SK-N-SH (cell line): ENCODE measurements around the gene FRK. TPM values are rescaled to one million over a fixed set of nuclear protein-coding genes. Genes with fewer than 3 reads are reported as not detected.

Experiments used
- CTCF ChIA-PET: fragments of 300-600, 350-600 bp; formaldehyde crosslinking; extraction: SDS; loops from one replicate; lab custom pipeline; 2021; lab: Yijun Ruan, JAX
- POLR2A ChIA-PET: fragments of 350-600 bp; sonication (Branson Sonifier 250); formaldehyde crosslinking; extraction: SDS; loops from one replicate; lab custom pipeline; 2020; ENCODE audit warnings: antibody characterized with exemption, inconsistent platforms; lab: Yijun Ruan, JAX
- DNase-seq: peaks from one replicate; pipeline ENCODE4 v3.0.0; 2012
- H2AFZ ChIP-seq: fragments of 200-600 bp; sonication (generic); 2 replicates; pipeline ENCODE4 v1.8.1; 2016; ENCODE audit warnings: antibody characterized with exemption, mild to moderate bottlenecking, low read depth
- H3F3A ChIP-seq: fragments of 200-600 bp; sonication (generic); replicated peaks from 2 replicates; pipeline ENCODE3; 2016; ENCODE audit warnings: antibody characterized with exemption, mild to moderate bottlenecking; ENCODE audit not compliant: insufficient read depth
- H3K27ac ChIP-seq, 2 experiments: fragments of 200-500 bp in 1 of 2; fragments of 200-600 bp in 1 of 2; sonication (Bioruptor generic) in 1 of 2; sonication (generic), shearing (Covaris generic) in 1 of 2; 2 replicates each; pipeline versions ENCODE4 v1.5.1 to v1.6.1; 2014 to 2016; ENCODE audit warnings: low read depth in 2 of 2, inconsistent platforms in 1 of 2, low read length in 1 of 2, mild to moderate bottlenecking in 1 of 2, mixed read lengths in 1 of 2
- H3K27me3 ChIP-seq: fragments of 200-600 bp; sonication (generic), shearing (Covaris generic); 2 replicates; pipeline ENCODE4 v1.6.1; 2016; ENCODE audit warnings: mixed run types; ENCODE audit not compliant: insufficient read depth
- H3K36me3 ChIP-seq, 2 experiments: fragments of 200-500 bp in 1 of 2; fragments of 200-600 bp in 1 of 2; sonication (Bioruptor generic) in 1 of 2; sonication (generic) in 1 of 2; replicated peaks in 1 of 2; 2 replicates each; pipeline versions ENCODE3 to v1.5.1; 2014 to 2016; ENCODE audit warnings: low read length in 1 of 2, mild to moderate bottlenecking in 1 of 2; ENCODE audit not compliant: insufficient read depth in 2 of 2, control insufficient read depth in 1 of 2
- H3K4me1 ChIP-seq, 2 experiments: fragments of 200-500 bp in 1 of 2; fragments of 200-600 bp in 1 of 2; sonication (Bioruptor generic) in 1 of 2; sonication (generic), shearing (Covaris generic) in 1 of 2; 2 replicates each; pipeline versions ENCODE4 v1.5.1 to v1.6.1; 2014 to 2016; ENCODE audit warnings: low read depth in 1 of 2, low read length in 1 of 2, mixed run types in 1 of 2; ENCODE audit not compliant: insufficient read depth in 2 of 2, control insufficient read depth in 1 of 2
- H3K4me2 ChIP-seq: fragments of 200-600 bp; sonication (generic), shearing (Covaris generic); 2 replicates; pipeline ENCODE4 v1.6.1; 2017; ENCODE audit warnings: mixed run types
- H3K4me3 ChIP-seq, 2 experiments: fragments of 200-500 bp in 1 of 2; fragments of 200-600 bp in 1 of 2; sonication (Bioruptor generic) in 1 of 2; sonication (generic), shearing (Covaris generic) in 1 of 2; 2 replicates each; pipeline versions ENCODE4 v1.5.1 to v1.8.1; 2014 to 2016; ENCODE audit warnings: low read depth in 2 of 2, inconsistent platforms in 1 of 2, low read length in 1 of 2, mild to moderate bottlenecking in 1 of 2, mixed read lengths in 1 of 2, moderate library complexity in 1 of 2
- H3K79me2 ChIP-seq: fragments of 200-600 bp; sonication (generic); 2 replicates; pipeline ENCODE4 v1.8.1; 2017; ENCODE audit warnings: mild to moderate bottlenecking; ENCODE audit not compliant: insufficient read depth
- H3K9ac ChIP-seq: fragments of 200-600 bp; sonication (generic); 2 replicates; pipeline ENCODE4 v1.6.1; 2017; ENCODE audit warnings: mixed run types
- H3K9me2 ChIP-seq: fragments of 200-600 bp; sonication (generic); 2 replicates; pipeline ENCODE4 v1.6.1; 2017; ENCODE audit warnings: mixed run types
- H3K9me3 ChIP-seq: fragments of 200-600 bp; sonication (generic); 2 replicates; pipeline ENCODE4 v1.6.1; 2017; ENCODE audit warnings: mixed run types, mild to moderate bottlenecking, moderate library complexity
- H4K20me1 ChIP-seq: fragments of 200-600 bp; sonication (generic); 2 replicates; pipeline ENCODE4 v1.6.1; 2017; ENCODE audit warnings: mild to moderate bottlenecking, mixed run types; ENCODE audit not compliant: insufficient read depth
- CHD2 ChIP-seq: fragments of 150-350 bp; IDR thresholded peaks from 2 replicates; pipeline ENCODE4 v1.6.1; 2018; ENCODE audit warnings: low read length; ENCODE audit not compliant: partially characterized antibody
- ELF1 ChIP-seq: IDR thresholded peaks from 2 replicates; pipeline ENCODE4 v1.4.0; 2012
- FOSL2 ChIP-seq: IDR thresholded peaks from 2 replicates; pipeline ENCODE4 v1.4.0; 2012; ENCODE audit warnings: low read depth, mild to moderate bottlenecking, moderate library complexity, borderline replicate concordance
- GABPA ChIP-seq: IDR thresholded peaks from 2 replicates; pipeline ENCODE4 v1.4.0; 2012; ENCODE audit warnings: low read depth, mild to moderate bottlenecking
- GATA2 ChIP-seq: sonication (generic); formaldehyde crosslinking; IDR thresholded peaks from 2 replicates; pipeline ENCODE4 v1.5.0; 2020; ENCODE audit warnings: mild to moderate bottlenecking, missing genetic modification reagents
- IRF3 ChIP-seq: fragments of 150-350 bp; IDR thresholded peaks from 2 replicates; pipeline ENCODE4 v1.6.1; 2016; ENCODE audit warnings: mild to moderate bottlenecking, low read depth, low read length
- MEF2A ChIP-seq: IDR thresholded peaks from 2 replicates; pipeline ENCODE4 v1.4.0; 2012; ENCODE audit warnings: low read depth, borderline replicate concordance
- MXI1 ChIP-seq: IDR thresholded peaks from 2 replicates; pipeline ENCODE4 v1.6.1; 2012; ENCODE audit warnings: mild to moderate bottlenecking, low read depth, low read length, improper control_type of control experiment
- PBX3 ChIP-seq: IDR thresholded peaks from 2 replicates; pipeline ENCODE4; 2012
- POLR2AphosphoS5 ChIP-seq: IDR thresholded peaks from 2 replicates; pipeline ENCODE4 v1.6.1; 2012; ENCODE audit warnings: low read depth, low read length
- RFX5 ChIP-seq: IDR thresholded peaks from 2 replicates; pipeline ENCODE4 v1.6.1; 2012; ENCODE audit warnings: mild to moderate bottlenecking, improper control_type of control experiment, low read length
- RXRA ChIP-seq: IDR thresholded peaks from 2 replicates; pipeline ENCODE4 v1.4.0; 2012; ENCODE audit warnings: low read depth, mild to moderate bottlenecking, borderline replicate concordance
- SIN3A ChIP-seq: IDR thresholded peaks from 2 replicates; pipeline ENCODE4 v1.6.1; 2012; ENCODE audit warnings: low read depth, mild to moderate bottlenecking, low read length, moderate library complexity, borderline replicate concordance
- TAF1 ChIP-seq: IDR thresholded peaks from 2 replicates; pipeline ENCODE4 v1.6.1; 2012; ENCODE audit warnings: low read depth, mild to moderate bottlenecking, low read length, moderate library complexity, borderline replicate concordance
- TEAD4 ChIP-seq: IDR thresholded peaks from 2 replicates; pipeline ENCODE4 v1.4.0; 2012; ENCODE audit warnings: mild to moderate bottlenecking, borderline replicate concordance; ENCODE audit not compliant: insufficient read depth
- USF1 ChIP-seq: IDR thresholded peaks from 2 replicates; pipeline ENCODE4 v1.4.0; 2012; ENCODE audit warnings: low read depth, borderline replicate concordance
- WGBS: methylation state at CpG from one replicate; pipeline ENCODE4 v1.1.6; 2017; ENCODE audit warnings: low lambda C conversion rate; 5-methylcytosine and 5-hydroxymethylcytosine counted together
- polyA plus RNA-seq, 3 experiments: library from polyadenylated mRNA; depleted of rRNA; stranded (reverse); fragments of >200 nt; gene quantifications; 2 replicates each; pipeline ENCODE4 v1.2.3, GENCODE V29; 2012
- TF ChIP-seq, protein P1 (sequence below): IDR thresholded peaks from 2 replicates; pipeline ENCODE4 v1.4.0; 2012; ENCODE audit warnings: low read depth

Gene FRK
- polyA plus RNA-seq, 1 of the 3 experiments (the other 2 are of a cell fraction) = under 0.01 TPM

GRCh38 chr6:116036075-116036773, 24.5 kb downstream of the FRK start:
- ChIA-PET CTCF (interaction anchor here (0.7 kb wide), 1 partner anchor 9 kb away, joined by 3 read pairs; no protein-coding TSS in a partner anchor), POLR2A (no interaction called here)
- no peaks in the 10 kb centered on the region for H3K79me2 ChIP-seq
- H3K4me1 ChIP-seq = peaks cover 0 to 5% of the 10 kb centered on the region in 2 experiments; a peak in 2 of 4 replicates
- no peaks in the 10 kb centered on the region for H3K27me3 ChIP-seq
- no peaks in the 10 kb centered on the region for H3K9me2 ChIP-seq
- H3K4me3 ChIP-seq = no peak overlapping the region
- no peaks in the 10 kb centered on the region for H4K20me1 ChIP-seq
- WGBS = 9% methylated on average over 2 of the region's 2 CpGs
- H3K9me3 ChIP-seq = no peaks in the 10 kb centered on the region
- H3K36me3 ChIP-seq = no peaks in the 10 kb centered on the region
- H3K27ac ChIP-seq = no peak overlapping the region
- H2AFZ ChIP-seq = no peak overlapping the region
- no peaks in the 10 kb centered on the region for H3F3A ChIP-seq
- TF ChIP-seq RXRA (no peak), ELF1 (no peak), RFX5 (no peak), TAF1 (no peak), CHD2 (no peak), IRF3 (no peak), PBX3 (no peak), TEAD4 (no peak), GATA2 (no peak), FOSL2 (no peak), SIN3A (no peak), MEF2A (no peak), USF1 (no peak), POLR2AphosphoS5 (no peak), GABPA (no peak), MXI1 (no peak)
- TF ChIP-seq, protein P1, sequence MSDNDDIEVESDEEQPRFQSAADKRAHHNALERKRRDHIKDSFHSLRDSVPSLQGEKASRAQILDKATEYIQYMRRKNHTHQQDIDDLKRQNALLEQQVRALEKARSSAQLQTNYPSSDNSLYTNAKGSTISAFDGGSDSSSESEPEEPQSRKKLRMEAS = no peak
- TF ChIP-seq, all 33 proteins: peak for 0
- no peak overlapping the region for H3K9ac ChIP-seq
- no peak for DNase-seq
- no peak overlapping the region for H3K4me2 ChIP-seq
